Subcutaneous adipose tissue (tissue), 4 donors: Measurements from ENCODE around the gene VAMP4. TPM values are rescaled to one million over a fixed set of nuclear protein-coding genes. Genes with fewer than 3 reads are reported as not detected.

Source experiments
- CTCF ChIP-seq: fragments of 450-650 bp; IDR thresholded peaks from one replicate; pipeline ENCODE4 v1.5.1; 2016; ENCODE audit warnings: low read depth, mild to moderate bottlenecking, control low read depth, antibody characterized with exemption, moderate library complexity
- total RNA-seq, 4 donors: library from RNA; depleted of rRNA; stranded (reverse); fragments of >200 nt; gene quantifications; one replicate each; pipeline ENCODE4 v1.1.0, GENCODE V29; 2016

Gene VAMP4
- total RNA-seq, 4 donors from 2014 or later: 15.1 to 18.5 (median 17.7) TPM

DNA sequence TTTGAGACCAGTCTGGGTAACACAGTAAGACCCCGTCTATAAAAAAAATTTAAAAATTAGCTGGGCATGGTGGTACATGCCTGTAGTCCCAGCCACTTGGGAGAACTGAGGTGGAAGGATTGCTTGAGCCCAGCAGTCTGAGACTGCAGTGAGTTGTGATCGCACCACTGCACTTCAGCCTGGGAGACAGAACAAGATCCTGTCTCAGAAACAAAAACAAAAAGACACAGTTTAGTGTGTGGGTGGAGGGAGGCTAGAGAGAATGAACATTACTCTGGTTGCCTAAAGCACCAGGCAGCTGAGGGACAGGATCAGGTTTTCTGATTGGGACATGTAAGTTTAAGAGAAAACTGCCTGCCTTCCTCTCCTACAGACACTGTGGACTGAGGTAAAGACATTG, 42.3 kb downstream of the VAMP4 start:
- TF ChIP-seq CTCF: no peak

GRCh38 chr1:171683870-171684269, 58.0 kb downstream of the VAMP4 start:
- no peak for TF ChIP-seq CTCF

GRCh38 chr1:171680339-171680738, 61.5 kb downstream of the VAMP4 start:
- no peak for TF ChIP-seq CTCF

- TF ChIP-seq CTCF: no peak
Measured at GRCh38 chr1:171676823-171677222, 65.0 kb downstream of the VAMP4 start.

DNA sequence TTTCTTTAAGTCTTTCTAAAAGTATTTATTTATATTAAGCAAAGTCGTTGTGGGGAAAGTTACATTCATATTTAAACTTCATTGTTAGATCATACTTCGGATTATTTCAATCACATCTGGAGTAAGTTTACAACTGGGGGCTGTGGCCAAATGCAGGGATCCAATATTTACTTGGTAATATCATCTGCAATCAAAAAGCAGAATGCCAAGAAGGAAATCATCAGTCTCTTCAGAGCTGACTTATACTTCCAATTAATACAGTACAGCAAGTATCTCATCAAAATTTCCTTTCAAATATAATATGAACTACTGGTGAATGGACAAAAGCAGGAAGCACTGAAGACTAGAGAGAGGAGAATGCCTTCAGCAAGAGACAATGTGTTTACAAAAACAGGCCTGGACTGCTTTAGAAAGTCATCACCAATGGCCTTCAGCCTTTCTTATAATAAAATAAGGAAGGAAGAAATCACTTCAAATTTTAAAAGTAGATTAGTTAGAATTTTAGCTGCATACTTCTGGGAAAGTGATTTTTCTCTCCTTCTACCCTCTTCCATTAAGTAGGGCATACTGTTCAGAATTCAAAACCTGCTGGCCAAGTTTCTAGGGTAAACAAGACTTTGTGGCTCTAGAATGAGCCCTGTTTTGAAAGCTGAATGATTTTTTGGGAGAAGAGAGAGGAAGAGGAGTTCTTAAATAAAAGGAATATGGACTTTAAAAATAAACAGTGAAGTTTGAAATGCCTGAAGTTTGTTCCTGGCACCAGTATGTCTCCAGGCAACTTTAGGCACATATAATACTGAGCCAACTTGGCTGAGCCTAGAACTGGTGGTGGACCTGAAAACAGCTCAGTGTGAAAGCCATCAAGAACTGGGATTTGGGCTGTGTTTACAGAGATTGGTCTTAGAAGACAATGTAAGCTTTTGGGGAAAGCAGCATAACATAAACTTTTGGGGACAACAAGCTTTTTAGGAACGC, 67.1 kb downstream of the VAMP4 start:
- TF ChIP-seq CTCF: no peak

- no peak for TF ChIP-seq CTCF
Measured at GRCh38 chr1:171670739-171671138, 71.1 kb downstream of the VAMP4 start.

GRCh38 chr1:171668372-171668771, 73.5 kb downstream of the VAMP4 start:
- TF ChIP-seq CTCF: no peak
